ENCODE data around the gene SLC22A31. TPM values are rescaled to one million over a fixed set of nuclear protein-coding genes. Genes with fewer than 3 reads are reported as not detected.

SLC22A31 gene
- total RNA-seq, 1 donor from 2014 or later: not detected

GRCh38 chr16:89160977-89161701 is 39.2 kb downstream of the SLC22A31 start:
- H3K4me3 ChIP-seq (ENCODE audit: low read depth, low read length): no peak overlapping the region
- no peak for DNase-seq (ENCODE audit: low read depth)
- TF ChIP-seq CTCF (conservative IDR thresholded peaks at IDR 0.05; ENCODE audit: low read depth, low read length): no peak

DNA sequence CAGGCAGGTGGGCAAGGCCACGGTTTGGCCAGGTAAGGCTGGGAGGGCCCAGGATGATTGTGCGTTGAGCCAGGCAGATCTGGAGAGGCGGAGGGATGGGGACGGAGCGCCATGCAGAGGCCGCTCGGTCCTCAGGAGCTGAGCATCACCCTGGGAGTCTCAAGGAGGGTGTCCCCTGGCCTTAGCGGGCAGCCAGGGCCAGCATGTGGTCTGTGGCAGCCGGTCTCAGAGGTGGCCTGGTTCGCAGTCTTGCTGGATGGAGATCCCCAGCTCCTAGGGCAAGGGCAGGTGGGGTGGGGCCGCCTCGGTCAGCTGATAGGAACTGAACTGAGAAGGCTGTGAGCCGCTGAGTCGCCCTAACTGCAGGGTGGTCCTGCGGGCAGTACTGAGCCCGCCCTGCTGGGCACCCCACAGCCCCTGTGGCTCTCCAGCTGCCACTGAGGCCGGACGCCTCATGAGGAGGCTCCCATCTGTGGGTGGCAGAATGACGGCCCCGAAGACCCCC is 40.4 kb downstream of the SLC22A31 start:
- no peak for DNase-seq (ENCODE audit: low read depth)
- TF ChIP-seq CTCF (conservative IDR thresholded peaks at IDR 0.05; ENCODE audit: low read depth, low read length): no peak
- H3K4me3 ChIP-seq (ENCODE audit: low read depth, low read length): no peak overlapping the region

DNA sequence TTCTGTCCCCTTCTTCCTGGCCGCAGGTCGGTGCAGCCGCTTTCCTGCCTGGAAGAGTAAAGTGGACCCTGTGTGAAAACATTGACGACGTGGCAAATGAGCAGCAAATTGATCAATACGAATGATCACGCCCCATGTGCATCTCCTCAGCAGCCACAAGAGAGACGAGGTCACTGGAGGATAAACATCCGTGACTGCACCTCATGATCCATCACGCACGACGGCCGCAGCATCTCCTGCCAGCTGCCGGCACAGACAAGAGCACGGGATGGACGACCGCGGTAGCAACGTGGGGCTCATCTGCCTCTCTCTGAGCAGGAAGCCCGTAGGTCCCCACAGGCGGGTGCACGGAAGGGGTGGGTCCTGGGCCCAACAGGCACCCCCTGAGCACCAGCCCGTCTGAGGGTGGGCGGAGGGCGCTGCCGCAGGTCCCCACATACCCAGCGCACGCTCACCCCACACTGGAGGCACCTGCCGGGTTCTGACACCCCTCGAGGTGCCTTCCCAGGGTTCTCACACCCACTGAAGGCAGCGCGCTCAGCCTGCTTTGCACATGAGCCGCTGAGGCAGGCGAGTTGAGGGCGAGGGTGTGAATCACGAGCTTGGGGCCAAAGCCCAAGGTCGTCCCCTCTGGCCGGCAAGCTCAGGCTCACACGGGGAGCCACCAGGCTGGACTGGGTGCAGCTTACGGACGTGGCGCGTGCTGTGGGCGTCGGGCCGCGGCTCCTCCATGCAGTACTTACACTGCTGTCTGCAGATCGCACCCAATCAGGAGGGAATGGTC is 41.1 kb downstream of the SLC22A31 start:
- H3K4me3 ChIP-seq (ENCODE audit: low read depth, low read length): no peak overlapping the region
- no peak for DNase-seq (ENCODE audit: low read depth)
- TF ChIP-seq CTCF (conservative IDR thresholded peaks at IDR 0.05; ENCODE audit: low read depth, low read length): no peak

DNA sequence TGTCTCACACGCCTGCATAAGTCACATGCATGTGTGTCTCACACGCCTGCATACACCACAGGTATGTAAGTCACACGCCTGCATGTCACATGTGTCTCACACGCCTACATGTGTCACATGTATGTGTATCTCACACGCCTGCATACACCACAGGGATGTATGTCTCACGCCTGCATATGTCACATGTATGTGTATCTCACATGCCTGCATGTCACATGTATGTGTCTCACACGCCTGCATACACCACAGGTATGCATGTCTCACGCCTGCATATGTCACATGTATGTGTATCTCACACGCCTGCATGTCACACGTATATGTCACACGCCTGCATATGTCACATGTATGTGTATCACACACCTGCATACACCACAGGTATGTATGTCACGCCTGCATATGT is 42.6 kb downstream of the SLC22A31 start:
- no peak for TF ChIP-seq CTCF (conservative IDR thresholded peaks at IDR 0.05; ENCODE audit: low read depth, low read length)
- H3K4me3 ChIP-seq (ENCODE audit: low read depth, low read length): no peak overlapping the region
- no peak for DNase-seq (ENCODE audit: low read depth)

DNA sequence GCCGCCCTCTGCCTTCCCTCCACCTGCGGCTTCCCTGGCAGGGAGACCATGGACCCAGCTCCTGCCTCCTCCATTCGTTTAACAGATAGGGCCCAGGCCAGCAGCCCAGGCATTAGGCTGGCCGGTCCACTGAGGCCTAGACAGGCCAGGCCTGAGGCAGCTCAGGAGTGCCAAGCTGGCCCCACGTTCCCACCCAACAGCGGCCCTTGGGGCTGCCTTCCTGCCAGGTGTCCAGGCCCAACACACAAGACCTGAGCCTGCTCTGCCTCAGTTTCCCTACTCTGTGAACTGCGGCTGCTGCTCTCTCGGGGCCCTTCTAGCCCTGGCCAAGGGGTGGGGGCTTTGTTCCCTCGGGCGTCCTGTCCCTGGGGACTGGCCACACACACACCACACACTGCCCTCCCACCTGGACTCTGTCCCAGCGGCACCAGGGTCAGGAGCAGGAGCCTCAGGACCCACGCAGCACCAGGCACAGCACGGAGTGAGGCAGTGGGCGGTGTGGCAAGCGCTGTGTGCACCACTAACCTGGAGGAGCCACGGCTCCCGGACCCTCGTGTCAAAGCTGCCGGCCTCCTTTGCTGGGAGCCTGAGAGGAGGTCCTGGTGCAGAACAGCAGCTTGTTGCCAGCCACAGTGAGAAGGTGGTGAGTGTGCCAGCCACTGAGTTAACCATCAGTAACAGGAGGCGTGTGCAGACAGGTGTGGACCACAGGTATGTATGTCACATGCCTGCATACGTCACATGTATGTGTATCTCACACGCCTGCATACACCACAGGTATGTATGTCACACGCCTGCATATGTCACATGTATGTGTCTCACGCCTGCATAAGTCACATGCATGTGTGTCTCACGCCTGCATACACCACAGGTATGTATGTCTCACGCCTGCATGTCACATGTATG is 43.3 kb downstream of the SLC22A31 start:
- DNase-seq (ENCODE audit: low read depth): no peak
- no peak overlapping the region for H3K4me3 ChIP-seq (ENCODE audit: low read depth, low read length)
- TF ChIP-seq CTCF (conservative IDR thresholded peaks at IDR 0.05; ENCODE audit: low read depth, low read length): no peak

DNA sequence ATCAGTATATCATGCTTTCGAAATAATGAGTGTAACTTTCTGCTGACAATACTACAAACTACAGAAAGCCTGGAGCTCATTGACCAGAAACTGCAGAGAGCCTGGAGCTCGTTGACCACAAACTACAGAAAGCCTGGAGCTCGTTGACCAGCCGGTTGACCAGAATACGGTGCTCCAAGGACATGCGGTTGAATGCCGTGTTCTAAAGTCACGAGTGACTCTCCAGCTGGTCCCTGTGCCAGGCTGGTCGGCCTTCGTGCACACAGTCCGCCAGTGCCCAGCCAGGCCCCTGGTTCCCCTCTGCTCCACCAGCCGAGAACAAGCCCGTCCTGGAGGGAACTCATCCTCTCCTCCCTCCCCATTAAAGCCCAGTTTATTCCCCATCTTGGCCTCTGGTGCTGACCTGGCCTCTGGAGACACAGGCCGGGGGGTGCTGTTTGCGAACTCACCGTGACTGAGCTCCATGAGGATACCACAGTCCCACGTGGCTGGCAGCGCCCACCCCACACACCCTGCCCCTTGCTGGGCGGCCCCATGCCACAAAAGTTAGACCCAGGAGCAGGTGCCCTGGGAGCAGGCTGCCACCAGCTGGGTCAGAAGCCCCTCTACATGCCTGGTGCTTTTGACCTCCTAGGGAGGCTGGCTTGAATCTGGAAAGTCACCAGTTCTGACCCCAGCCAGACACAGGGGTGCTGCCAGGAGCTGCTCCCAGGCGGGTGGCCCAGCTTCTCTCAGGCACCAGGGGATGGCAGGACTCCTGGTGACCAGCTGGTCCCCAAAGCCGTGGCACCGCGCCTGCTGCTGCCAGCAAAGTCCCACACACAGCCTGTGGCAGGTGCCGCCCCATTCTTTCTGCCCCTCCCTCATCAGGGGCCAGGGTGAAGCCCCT is 44.2 kb downstream of the SLC22A31 start:
- no peak overlapping the region for H3K4me3 ChIP-seq (ENCODE audit: low read depth, low read length)
- no peak for DNase-seq (ENCODE audit: low read depth)
- TF ChIP-seq CTCF (conservative IDR thresholded peaks at IDR 0.05; ENCODE audit: low read depth, low read length): no peak
